ENCODE data around the gene FANCI.

Gene FANCI

DNA sequence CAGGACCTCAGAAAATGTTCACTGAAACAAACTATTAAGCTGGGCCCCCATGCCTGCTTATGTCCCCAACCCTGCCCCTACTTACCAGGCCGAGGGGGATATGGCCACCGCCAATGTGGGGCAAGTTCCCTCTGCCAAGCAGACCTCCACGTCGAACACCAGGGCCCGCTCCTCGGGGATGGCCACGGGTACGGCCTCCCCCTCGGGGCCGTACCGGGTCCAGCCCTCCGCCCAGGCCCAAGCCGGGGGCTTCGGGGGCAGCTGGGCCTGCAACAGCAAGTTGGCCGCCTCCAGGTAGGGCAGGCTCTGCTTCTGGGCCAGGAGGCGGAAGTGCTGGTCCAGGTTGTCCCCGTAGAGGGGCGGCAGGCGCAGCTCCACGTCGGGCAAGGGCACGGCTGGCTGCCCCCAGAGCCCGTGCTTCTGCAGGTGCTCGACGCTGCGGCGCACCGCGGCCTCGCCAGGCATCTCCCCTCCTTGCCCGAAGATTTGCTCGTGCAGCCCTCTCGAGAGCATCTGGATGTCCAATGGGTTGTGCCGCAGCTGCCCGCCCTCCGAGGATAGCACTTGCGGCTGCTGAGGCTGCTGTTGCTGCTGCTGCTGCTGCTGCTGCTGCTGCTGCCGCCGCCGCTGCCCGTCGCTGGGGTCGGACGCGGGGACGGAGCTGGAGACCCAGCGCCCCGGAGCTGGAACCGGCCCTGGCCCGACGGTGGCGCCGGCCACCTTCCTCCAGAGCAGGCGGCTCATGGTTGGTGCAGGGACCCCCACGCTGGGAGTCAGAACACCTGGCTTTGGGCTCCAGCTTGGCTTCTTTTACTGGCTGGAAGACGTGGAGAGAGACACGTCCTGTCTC is 89.5 kb downstream of the FANCI start:
- peak overlapping the region; percentile 74; the same call in 1 of the 2 replicates for H3K9ac ChIP-seq (ENCODE audit: low read depth, low read length)
- peaks cover 49% of the 10 kb centered on the region for H3K36me3 ChIP-seq (ENCODE audit: control insufficient read depth, insufficient read depth, low read length)
- H3K4me1 ChIP-seq (ENCODE audit: control insufficient read depth, insufficient read depth, low read length), result peaks cover 15% of the 10 kb centered on the region; the same call in 1 of the 2 replicates
- H3K9me3 ChIP-seq (ENCODE audit: control insufficient read depth, insufficient read depth, low read length), result no peaks in the 10 kb centered on the region
- H3K27ac ChIP-seq (ENCODE audit: low read depth, low read length), result no peak overlapping the region
- peaks cover 11% of the 10 kb centered on the region; the same call in 1 of the 2 replicates for H3K27me3 ChIP-seq (ENCODE audit: control insufficient read depth, insufficient read depth, low read length)
- peak overlapping the region; percentile 95 for H3K4me3 ChIP-seq (ENCODE audit: low read depth, low read length)

DNA sequence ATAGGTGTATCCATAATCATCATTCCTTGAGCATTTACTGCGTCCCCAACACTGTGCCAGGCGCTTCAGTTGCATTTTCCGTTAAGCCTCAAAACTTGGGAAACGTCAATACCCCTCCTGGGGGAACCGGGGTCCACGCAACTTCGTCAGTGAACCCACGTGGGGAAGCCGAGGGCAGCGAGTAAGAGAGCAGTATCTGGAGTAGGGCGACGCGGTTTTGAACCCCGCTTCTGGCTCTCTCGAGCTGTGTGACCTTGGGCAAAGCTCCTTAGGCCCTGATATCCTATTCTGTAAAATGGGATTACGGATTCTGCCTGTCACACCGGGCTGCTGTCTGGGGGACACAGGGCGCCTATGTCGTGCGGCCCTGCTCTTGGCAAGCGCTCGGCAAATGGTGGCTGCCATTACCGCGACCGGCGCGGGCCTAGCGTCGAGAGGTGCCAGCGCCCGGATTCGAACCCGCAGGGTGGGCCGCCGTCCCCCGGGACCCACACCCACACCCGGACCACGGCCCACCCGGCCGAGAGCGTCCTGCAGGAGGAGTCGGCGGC is 90.3 kb downstream of the FANCI start:
- Histone ChIP-seq H3K4me1 (ENCODE audit: control insufficient read depth, insufficient read depth, low read length) (peaks cover 15% of the 10 kb centered on the region; the same call in 1 of the 2 replicates), H3K9me3 (ENCODE audit: control insufficient read depth, insufficient read depth, low read length) (no peaks in the 10 kb centered on the region), H3K9ac (ENCODE audit: low read depth, low read length) (peak overlapping the region; percentile 74), H3K4me3 (ENCODE audit: low read depth, low read length) (peak overlapping the region; percentile 95), H3K36me3 (ENCODE audit: control insufficient read depth, insufficient read depth, low read length) (peaks cover 41% of the 10 kb centered on the region), H3K27me3 (ENCODE audit: control insufficient read depth, insufficient read depth, low read length) (peaks cover 14% of the 10 kb centered on the region), H3K27ac (ENCODE audit: low read depth, low read length) (peak overlapping the region; percentile 81)

DNA sequence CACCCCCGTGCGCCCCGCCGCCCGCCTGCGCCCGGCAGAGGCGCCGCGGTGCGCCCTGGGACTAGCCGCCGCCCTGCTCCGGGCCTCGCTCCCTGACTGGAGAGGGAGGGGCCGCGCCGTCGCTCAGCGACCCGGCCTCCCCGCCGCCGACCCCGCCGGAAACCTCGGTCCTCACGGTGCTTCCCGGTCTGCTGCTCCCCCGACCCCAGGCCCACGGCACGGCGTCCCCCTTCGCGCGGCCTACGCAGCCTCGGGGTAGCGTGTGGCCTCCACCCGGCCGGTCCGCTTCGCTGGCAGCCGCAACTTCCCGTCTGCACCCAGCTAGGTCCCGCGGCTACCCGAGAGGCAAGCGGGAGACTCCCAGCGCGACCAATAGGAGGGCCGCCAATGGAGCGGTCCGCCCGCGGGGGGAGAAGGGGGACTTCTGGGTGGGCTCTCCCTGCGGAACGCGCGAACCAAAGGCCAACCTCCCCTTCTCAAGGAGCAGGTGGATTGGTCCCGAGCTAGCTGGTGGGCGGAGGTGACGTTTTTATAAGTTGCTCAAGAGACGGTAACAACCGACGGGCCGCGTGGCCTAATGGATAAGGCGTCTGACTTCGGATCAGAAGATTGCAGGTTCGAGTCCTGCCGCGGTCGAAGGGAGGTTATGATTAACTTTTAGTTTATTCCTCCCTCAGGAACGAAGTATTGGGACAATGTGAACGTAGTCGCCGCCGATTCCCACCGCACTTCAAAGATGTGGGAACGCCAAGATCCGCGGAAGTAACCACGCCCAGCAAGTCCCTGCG is 90.9 kb downstream of the FANCI start, which contains the start of gene POLG:
POLG (minus strand) TSS at position 315 of the 788 bp plus-strand sequence. CDS start 1,070 bp downstream, outside the sequence.
- Histone ChIP-seq H3K4me3 (ENCODE audit: low read depth, low read length) (peak within 1 kb of the TSS; percentile 95), H3K36me3 (ENCODE audit: control insufficient read depth, insufficient read depth, low read length) (peaks cover 35% of the 10 kb centered on the region), H3K4me1 (ENCODE audit: control insufficient read depth, insufficient read depth, low read length) (peaks cover 15% of the 10 kb centered on the region; the same call in 1 of the 2 replicates), H3K9ac (ENCODE audit: low read depth, low read length) (peak within 1 kb of the TSS; percentile 74), H3K27me3 (ENCODE audit: control insufficient read depth, insufficient read depth, low read length) (peaks cover 17% of the 10 kb centered on the region), H3K9me3 (ENCODE audit: control insufficient read depth, insufficient read depth, low read length) (no peaks in the 10 kb centered on the region), H3K27ac (ENCODE audit: low read depth, low read length) (peak within 1 kb of the TSS; percentile 81)

DNA sequence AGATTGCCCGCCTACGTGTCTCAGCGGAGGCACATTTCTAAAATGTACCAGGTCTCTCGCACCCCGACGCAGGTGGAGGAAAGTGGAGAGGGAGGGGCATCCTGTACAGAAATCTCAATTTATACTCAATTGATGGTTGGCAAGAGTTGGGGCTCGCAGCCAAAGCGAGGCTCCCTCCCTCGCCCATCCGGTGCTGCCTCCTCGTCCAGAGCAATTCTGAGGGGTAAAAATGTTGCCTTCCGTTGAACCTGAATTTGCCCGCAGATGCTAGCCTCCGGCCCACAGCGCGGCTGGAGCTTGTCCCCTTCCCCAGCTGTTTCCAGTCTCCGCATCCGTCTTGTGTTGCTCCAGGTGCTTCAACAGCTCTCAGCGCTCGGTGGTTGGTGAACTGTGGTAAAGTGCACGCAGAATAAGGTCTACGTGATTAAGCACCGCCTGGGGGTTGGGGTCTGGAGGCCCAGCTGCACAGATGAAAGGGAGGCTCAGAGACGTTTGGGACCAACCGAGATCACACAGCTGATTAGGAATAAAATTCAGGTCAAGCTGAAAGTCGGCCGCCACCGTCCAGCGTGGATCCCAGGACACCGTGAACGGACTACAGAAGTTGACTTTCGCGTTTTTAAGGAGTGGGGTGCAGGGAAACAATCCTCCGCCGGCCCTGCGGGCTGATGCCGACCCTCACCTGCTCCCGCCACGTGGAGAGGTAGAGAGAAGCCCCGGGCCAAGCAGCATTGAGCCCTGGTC is 91.7 kb downstream of the FANCI start:
- H3K9me3 ChIP-seq (ENCODE audit: control insufficient read depth, insufficient read depth, low read length), result no peaks in the 10 kb centered on the region
- peaks cover 17% of the 10 kb centered on the region for H3K27me3 ChIP-seq (ENCODE audit: control insufficient read depth, insufficient read depth, low read length)
- peak overlapping the region; percentile 11; the same call in 1 of the 2 replicates for H3K9ac ChIP-seq (ENCODE audit: low read depth, low read length)
- peaks cover 27% of the 10 kb centered on the region for H3K36me3 ChIP-seq (ENCODE audit: control insufficient read depth, insufficient read depth, low read length)
- peaks cover 15% of the 10 kb centered on the region; the same call in 1 of the 2 replicates for H3K4me1 ChIP-seq (ENCODE audit: control insufficient read depth, insufficient read depth, low read length)
- peak overlapping the region; percentile 78 for H3K4me3 ChIP-seq (ENCODE audit: low read depth, low read length)
- no peak overlapping the region for H3K27ac ChIP-seq (ENCODE audit: low read depth, low read length)

DNA sequence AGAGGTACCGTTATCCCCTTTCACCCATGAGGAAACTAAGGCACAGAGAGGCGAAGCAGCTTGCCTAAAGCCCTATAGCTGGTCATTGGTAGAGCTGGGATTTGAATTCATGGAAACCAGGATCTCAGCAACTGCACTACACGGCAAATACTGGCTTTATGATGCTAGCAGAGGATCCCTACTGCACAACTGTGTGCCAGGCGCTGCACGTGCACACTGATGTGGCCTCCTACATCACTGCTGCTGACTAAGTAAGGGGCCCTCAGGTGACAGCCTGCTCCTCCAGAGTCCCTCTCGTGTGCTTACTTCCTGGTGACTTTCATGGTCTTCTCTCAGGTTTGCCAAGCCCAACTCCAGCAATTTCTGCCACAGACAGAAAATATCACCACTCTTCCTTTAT is 94.3 kb downstream of the FANCI start:
- peaks cover 17% of the 10 kb centered on the region for H3K27me3 ChIP-seq (ENCODE audit: control insufficient read depth, insufficient read depth, low read length)
- no peak overlapping the region for H3K4me3 ChIP-seq (ENCODE audit: low read depth, low read length)
- H3K9ac ChIP-seq (ENCODE audit: low read depth, low read length), result no peak overlapping the region
- H3K4me1 ChIP-seq (ENCODE audit: control insufficient read depth, insufficient read depth, low read length), result peaks cover 4% of the 10 kb centered on the region; the same call in 1 of the 2 replicates
- H3K9me3 ChIP-seq (ENCODE audit: control insufficient read depth, insufficient read depth, low read length), result no peaks in the 10 kb centered on the region
- no peak overlapping the region for H3K27ac ChIP-seq (ENCODE audit: low read depth, low read length)
- H3K36me3 ChIP-seq (ENCODE audit: control insufficient read depth, insufficient read depth, low read length), result peaks cover 3% of the 10 kb centered on the region

DNA sequence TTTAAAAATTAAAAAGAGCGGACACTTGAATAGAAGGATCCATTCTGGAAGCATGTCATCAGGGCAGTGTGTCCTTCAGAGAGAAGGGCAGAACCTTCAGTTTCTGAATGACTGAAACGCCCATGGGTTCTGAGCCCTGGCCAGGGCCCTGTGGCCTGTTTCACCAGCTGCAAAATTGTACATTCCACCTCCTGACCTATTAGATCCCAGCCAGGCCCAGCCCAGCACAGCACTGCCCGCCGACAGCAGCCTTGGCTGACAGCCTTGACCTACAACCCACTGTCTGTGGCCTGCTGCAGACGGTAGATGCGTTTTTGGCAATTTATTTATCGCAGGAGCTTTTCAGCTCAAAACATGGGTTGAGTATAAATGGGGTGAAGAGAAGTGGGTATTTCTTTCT is 96.8 kb downstream of the FANCI start:
- Histone ChIP-seq H3K4me3 (ENCODE audit: low read depth, low read length) (no peak overlapping the region), H3K9me3 (ENCODE audit: control insufficient read depth, insufficient read depth, low read length) (no peaks in the 10 kb centered on the region), H3K9ac (ENCODE audit: low read depth, low read length) (no peak overlapping the region), H3K27me3 (ENCODE audit: control insufficient read depth, insufficient read depth, low read length) (peaks cover 15% of the 10 kb centered on the region), H3K27ac (ENCODE audit: low read depth, low read length) (no peak overlapping the region), H3K36me3 (ENCODE audit: control insufficient read depth, insufficient read depth, low read length) (no peaks in the 10 kb centered on the region), H3K4me1 (ENCODE audit: control insufficient read depth, insufficient read depth, low read length) (no peaks in the 10 kb centered on the region)

DNA sequence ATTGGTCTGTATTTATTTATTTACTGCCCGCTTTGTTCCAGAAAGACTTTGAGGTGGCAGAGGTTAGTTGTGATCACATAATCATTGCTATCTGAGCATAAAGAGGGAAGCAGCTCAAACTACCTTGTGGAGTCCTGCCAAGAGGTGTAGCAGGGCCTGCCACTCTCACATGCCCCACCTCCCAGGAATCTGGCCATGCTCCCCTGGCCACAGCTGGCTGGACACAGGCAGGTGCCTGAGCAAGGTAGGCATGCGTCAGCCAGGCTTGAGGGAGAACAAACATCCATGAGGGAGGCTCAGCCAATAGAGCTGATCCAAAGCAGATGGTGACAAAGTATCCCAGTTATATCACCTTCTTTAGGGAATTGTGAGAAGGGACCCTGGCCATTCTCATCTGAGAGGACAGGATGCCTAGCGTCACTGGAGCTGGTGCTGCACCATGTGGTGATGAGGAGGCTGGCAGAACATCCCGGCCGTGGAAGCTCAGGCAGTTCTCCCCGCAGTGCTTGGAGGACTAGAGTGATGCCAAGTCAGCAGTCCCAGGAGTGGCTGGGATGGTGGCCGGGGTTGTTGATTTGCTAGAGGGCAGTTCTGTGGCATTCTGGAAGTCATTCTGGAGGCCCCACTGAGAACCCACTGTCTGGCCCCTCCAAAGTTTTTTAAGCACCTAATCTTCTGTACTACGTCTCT is 97.7 kb downstream of the FANCI start:
- Histone ChIP-seq H3K36me3 (ENCODE audit: control insufficient read depth, insufficient read depth, low read length) (no peaks in the 10 kb centered on the region), H3K4me1 (ENCODE audit: control insufficient read depth, insufficient read depth, low read length) (no peaks in the 10 kb centered on the region; the same call in 1 of the 2 replicates), H3K27ac (ENCODE audit: low read depth, low read length) (no peak overlapping the region), H3K27me3 (ENCODE audit: control insufficient read depth, insufficient read depth, low read length) (peaks cover 7% of the 10 kb centered on the region), H3K9ac (ENCODE audit: low read depth, low read length) (no peak overlapping the region), H3K4me3 (ENCODE audit: low read depth, low read length) (no peak overlapping the region), H3K9me3 (ENCODE audit: control insufficient read depth, insufficient read depth, low read length) (no peaks in the 10 kb centered on the region)

DNA sequence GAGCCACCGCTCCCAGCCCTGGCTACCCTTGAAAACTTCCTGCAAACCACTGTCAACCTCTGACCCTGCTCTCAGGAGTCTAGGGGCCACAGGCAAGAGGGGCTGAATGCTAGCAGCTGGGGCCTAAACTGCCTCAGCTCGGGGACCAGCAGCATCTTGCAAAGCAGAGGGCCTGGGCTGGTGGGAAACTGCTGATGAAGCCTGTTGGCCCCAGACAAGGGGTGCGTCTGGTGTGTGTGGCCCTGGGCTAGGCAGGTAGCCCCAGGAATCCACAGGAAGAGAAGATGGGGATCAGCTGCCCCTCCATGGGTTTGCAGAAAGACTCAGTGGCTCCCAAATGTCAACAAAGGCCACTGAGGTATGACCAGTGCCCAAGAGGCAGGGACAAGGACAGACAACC is 99.1 kb downstream of the FANCI start:
- Histone ChIP-seq H3K9ac (ENCODE audit: low read depth, low read length) (no peak overlapping the region), H3K27ac (ENCODE audit: low read depth, low read length) (no peak overlapping the region), H3K36me3 (ENCODE audit: control insufficient read depth, insufficient read depth, low read length) (no peaks in the 10 kb centered on the region), H3K27me3 (ENCODE audit: control insufficient read depth, insufficient read depth, low read length) (peaks cover 6% of the 10 kb centered on the region), H3K4me3 (ENCODE audit: low read depth, low read length) (no peak overlapping the region), H3K9me3 (ENCODE audit: control insufficient read depth, insufficient read depth, low read length) (no peaks in the 10 kb centered on the region), H3K4me1 (ENCODE audit: control insufficient read depth, insufficient read depth, low read length) (peaks cover 5% of the 10 kb centered on the region; the same call in 1 of the 2 replicates)

DNA sequence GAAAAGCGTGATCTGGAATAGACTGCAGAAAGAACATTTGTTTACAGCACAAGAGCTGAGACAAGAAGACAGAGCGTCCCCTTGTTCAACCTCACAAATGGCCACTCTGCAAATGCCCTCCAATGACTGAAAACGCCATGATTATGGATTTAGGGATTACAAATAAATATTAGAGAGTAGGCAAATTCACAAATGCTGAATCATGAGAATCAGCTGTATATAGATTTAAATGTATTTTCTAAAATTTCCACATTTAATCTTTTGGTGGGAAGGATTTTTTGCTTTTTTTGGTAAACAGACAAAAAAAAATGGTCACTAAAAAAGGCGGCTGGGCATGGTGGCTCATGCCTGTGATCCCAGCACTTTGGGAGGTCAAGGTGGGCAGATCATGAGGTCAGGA is 101.5 kb downstream of the FANCI start:
- H3K27me3 ChIP-seq (ENCODE audit: control insufficient read depth, insufficient read depth, low read length), result no peaks in the 10 kb centered on the region; the same call in 1 of the 2 replicates
- no peak overlapping the region for H3K9ac ChIP-seq (ENCODE audit: low read depth, low read length)
- no peak overlapping the region for H3K27ac ChIP-seq (ENCODE audit: low read depth, low read length)
- no peaks in the 10 kb centered on the region for H3K9me3 ChIP-seq (ENCODE audit: control insufficient read depth, insufficient read depth, low read length)
- H3K4me3 ChIP-seq (ENCODE audit: low read depth, low read length), result no peak overlapping the region
- no peaks in the 10 kb centered on the region for H3K36me3 ChIP-seq (ENCODE audit: control insufficient read depth, insufficient read depth, low read length)
- peaks cover 5% of the 10 kb centered on the region; the same call in 1 of the 2 replicates for H3K4me1 ChIP-seq (ENCODE audit: control insufficient read depth, insufficient read depth, low read length)
